Thyroid gland (tissue), 4 donors: Measurements from ENCODE around the gene EXTL2.

ENCODE experiments used
- POLR2A ChIP-seq, 2 donors: fragments of 450-650 bp; IDR thresholded peaks; one replicate each; pipeline ENCODE4 v1.6.1; 2017; ENCODE audit warnings: antibody characterized with exemption in 2 of 2, mild to moderate bottlenecking in 2 of 2, moderate library complexity in 1 of 2
- TF ChIP-seq, protein P1 (sequence below), 6 experiments: fragments of 200-600 bp in 3 of 6; fragments of 450-650 bp in 3 of 6; sonication (generic) in 3 of 6; IDR thresholded peaks; one replicate each; pipeline ENCODE4 v1.5.1; 2016 to 2019; ENCODE audit warnings: antibody characterized with exemption in 6 of 6, mild to moderate bottlenecking in 2 of 6, inconsistent platforms in 1 of 6, moderate library complexity in 1 of 6

DNA sequence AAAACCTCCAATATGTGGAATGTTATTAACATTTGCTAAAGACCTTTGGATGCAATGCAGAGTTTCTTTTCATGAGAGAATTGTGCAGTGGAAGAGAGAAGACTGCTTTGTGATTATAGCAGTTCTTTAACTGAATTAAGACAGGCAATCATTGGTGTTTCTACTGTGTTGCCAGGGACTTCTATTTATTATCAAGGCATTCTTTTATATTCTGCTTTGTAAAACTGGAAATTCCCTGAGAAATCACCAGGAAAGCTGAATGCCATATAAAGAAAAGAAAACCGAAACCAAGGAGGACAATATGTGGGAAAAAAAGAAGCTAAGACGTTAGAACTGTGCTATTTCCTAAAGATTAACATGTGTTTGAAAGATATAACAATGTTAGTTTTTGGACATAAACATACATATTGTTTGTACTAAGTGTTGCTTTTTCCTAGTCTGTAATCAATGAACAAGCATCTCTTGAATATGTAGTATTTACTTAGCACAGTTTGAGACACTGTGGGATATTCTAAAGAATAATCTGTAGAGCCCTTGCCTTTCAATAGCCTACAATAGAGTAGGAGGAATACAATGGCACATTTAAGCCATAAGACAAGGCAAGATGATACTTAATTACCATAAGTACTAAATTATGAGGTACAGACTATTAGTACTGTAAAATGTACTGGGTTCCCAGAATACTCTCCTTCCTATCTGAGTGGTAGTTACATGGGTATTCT lies 47.1 kb downstream of the EXTL2 start:
- TF ChIP-seq, protein P1, sequence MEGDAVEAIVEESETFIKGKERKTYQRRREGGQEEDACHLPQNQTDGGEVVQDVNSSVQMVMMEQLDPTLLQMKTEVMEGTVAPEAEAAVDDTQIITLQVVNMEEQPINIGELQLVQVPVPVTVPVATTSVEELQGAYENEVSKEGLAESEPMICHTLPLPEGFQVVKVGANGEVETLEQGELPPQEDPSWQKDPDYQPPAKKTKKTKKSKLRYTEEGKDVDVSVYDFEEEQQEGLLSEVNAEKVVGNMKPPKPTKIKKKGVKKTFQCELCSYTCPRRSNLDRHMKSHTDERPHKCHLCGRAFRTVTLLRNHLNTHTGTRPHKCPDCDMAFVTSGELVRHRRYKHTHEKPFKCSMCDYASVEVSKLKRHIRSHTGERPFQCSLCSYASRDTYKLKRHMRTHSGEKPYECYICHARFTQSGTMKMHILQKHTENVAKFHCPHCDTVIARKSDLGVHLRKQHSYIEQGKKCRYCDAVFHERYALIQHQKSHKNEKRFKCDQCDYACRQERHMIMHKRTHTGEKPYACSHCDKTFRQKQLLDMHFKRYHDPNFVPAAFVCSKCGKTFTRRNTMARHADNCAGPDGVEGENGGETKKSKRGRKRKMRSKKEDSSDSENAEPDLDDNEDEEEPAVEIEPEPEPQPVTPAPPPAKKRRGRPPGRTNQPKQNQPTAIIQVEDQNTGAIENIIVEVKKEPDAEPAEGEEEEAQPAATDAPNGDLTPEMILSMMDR (IDR thresholded peaks at IDR 0.05): no peak
- no peak for TF ChIP-seq POLR2A (IDR thresholded peaks at IDR 0.05)
